T-cell (primary cell): ENCODE data around the gene POLR1B. TPM values are rescaled to one million over a fixed set of nuclear protein-coding genes. Genes with fewer than 3 reads are reported as not detected.

ENCODE experiments used
- ATAC-seq, 4 experiments: fragments of 200-7000 bp in 3 of 4; fragments of 150-1000 bp in 1 of 4; cut with Tn5 transposase; replicated peaks in 1 of 4; 1 replicate in 3 of 4; 2 replicates in 1 of 4; pipeline ENCODE4 v1.10.0; 2021; ENCODE audit warnings: moderate library complexity in 3 of 4, mild to moderate bottlenecking in 2 of 4, moderate number of reproducible peaks in 1 of 4
- CTCF ChIA-PET, 2 donors: fragments of 300-600 bp; sonication (Branson Sonifier 250); formaldehyde crosslinking; loops; one replicate each; lab custom pipeline; 2022; ENCODE audit warnings: antibody characterized with exemption in 2 of 2; lab: Charles Lee
- POLR2A ChIA-PET, 2 donors: fragments of 300-600 bp; sonication (Branson Sonifier 250); formaldehyde crosslinking; loops; one replicate each; lab custom pipeline; 2022; ENCODE audit warnings: antibody characterized with exemption in 2 of 2; lab: Charles Lee
- DNase-seq, 35 experiments: peaks; one replicate each; pipeline versions ENCODE4 v3.0.0 to v3.0.0-alpha.2; 2013 to 2023
- H3K27ac ChIP-seq: one replicate; pipeline ENCODE4 v1.5.1; 2013; ENCODE audit warnings: low read length
- H3K27me3 ChIP-seq, 2 experiments: replicated peaks in 1 of 2; 1 replicate in 1 of 2; 2 replicates in 1 of 2; pipeline versions ENCODE4 v1.6.1 to v1.7.0; 2013; ENCODE audit warnings: low read length in 1 of 2, mixed read lengths in 1 of 2; ENCODE audit not compliant: control insufficient read depth in 2 of 2, insufficient read depth in 2 of 2; ENCODE audit errors: extremely low read depth in 1 of 2
- H3K36me3 ChIP-seq, 2 donors: 1 replicate in 1 of 2; 2 replicates in 1 of 2; pipeline versions ENCODE4 v1.6.1 to v1.7.0; 2013; ENCODE audit warnings: low read length in 1 of 2; ENCODE audit not compliant: control insufficient read depth in 2 of 2, insufficient read depth in 1 of 2; ENCODE audit errors: extremely low read depth in 1 of 2
- H3K4me1 ChIP-seq, 2 experiments: 1 replicate in 1 of 2; 2 replicates in 1 of 2; pipeline versions ENCODE4 v1.6.1 to v1.7.0; 2013; ENCODE audit warnings: low read length in 2 of 2, mixed read lengths in 1 of 2; ENCODE audit not compliant: insufficient read depth in 2 of 2, control insufficient read depth in 1 of 2; ENCODE audit errors: extremely low read depth in 1 of 2
- H3K4me3 ChIP-seq, 2 donors: 1 replicate in 1 of 2; 2 replicates in 1 of 2; pipeline versions ENCODE4 v1.5.1 to v1.7.0; 2013; ENCODE audit warnings: mild to moderate bottlenecking in 2 of 2, low read length in 1 of 2, moderate library complexity in 1 of 2; ENCODE audit not compliant: control insufficient read depth in 1 of 2; ENCODE audit errors: extremely low read depth in 1 of 2
- H3K9me3 ChIP-seq: 2 replicates; pipeline ENCODE4 v1.7.0; 2013
- H3K27ac Mint-ChIP-seq, 2 donors: one replicate each; pipeline ENCODE4 v1.8.0; 2020 to 2021; ENCODE audit warnings: mild to moderate bottlenecking in 2 of 2, mixed read lengths in 2 of 2
- H3K27me3 Mint-ChIP-seq, 2 donors: one replicate each; pipeline ENCODE4 v1.8.0; 2021 to 2022; ENCODE audit warnings: mixed read lengths in 2 of 2
- H3K36me3 Mint-ChIP-seq: one replicate; pipeline ENCODE4 v1.8.0; 2021; ENCODE audit warnings: mixed read lengths
- H3K4me1 Mint-ChIP-seq, 3 donors: one replicate each; pipeline ENCODE4 v1.8.0; 2020 to 2022; ENCODE audit warnings: mixed read lengths in 3 of 3, mild to moderate bottlenecking in 1 of 3
- H3K4me3 Mint-ChIP-seq, 3 donors: one replicate each; pipeline ENCODE4 v1.8.0; 2020 to 2022; ENCODE audit warnings: mild to moderate bottlenecking in 3 of 3, mixed read lengths in 3 of 3, moderate library complexity in 3 of 3
- H3K9me3 Mint-ChIP-seq, 3 donors: one replicate each; pipeline ENCODE4 v1.8.0; 2020 to 2022; ENCODE audit warnings: mixed read lengths in 3 of 3
- WGBS: methylation state at CpG from one replicate; pipeline ENCODE4 v1.1.5; 2013; ENCODE audit warnings: missing lambda C conversion rate; ENCODE audit not compliant: insufficient coverage; 5-methylcytosine and 5-hydroxymethylcytosine counted together
- total RNA-seq, 35 experiments: library from RNA in 6 of 35; stranded (reverse) in 6 of 35; fragments of 120-200 nt in 1 of 35; gene quantifications; one replicate each; pipeline versions ENCODE4 v1.2.1 to v1.2.4 and lab custom pipeline; 2013 to 2026

POLR1B gene
- total RNA-seq, 5 donors from 2014 or later (not counting 1 experiment from before 2014, with no cell fraction given): 15.1 to 39.5 (median 35.9) TPM

DNA sequence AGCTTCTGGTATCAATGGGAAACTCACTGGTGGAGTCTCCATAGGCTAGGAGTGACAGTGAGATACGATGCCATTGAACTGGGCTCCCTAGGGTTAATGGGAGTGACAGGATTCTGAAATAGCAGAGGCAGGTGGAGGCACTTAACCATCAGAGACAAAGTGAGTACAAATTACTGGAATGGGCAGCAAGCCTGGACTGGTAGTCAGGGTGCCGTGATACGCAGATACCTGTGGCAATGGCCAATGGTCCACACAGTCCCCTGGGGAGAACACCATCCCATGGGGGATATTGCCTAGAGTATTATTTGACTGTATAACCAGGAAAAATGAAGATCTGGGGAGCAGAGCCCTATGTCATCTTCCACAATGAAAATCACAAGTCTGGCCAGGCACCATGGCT lies 59.5 kb downstream of the POLR1B start:
- H3K27me3 Mint-ChIP-seq: no peaks in the 10 kb centered on the region
- H3K27me3 ChIP-seq: no peaks in the 10 kb centered on the region
- ChIA-PET CTCF (interaction anchor here (0.7 to 4.3 kb wide), 7 partner anchors 9 to 125 kb away, joined by 3 to 38 read pairs (median 5); no protein-coding TSS in a partner anchor), POLR2A (interaction anchor here in 1 of 2 donors (0.7 kb wide), 1 partner anchor 150 kb away, joined by 4 read pairs; no protein-coding TSS in a partner anchor)
- H3K4me1 ChIP-seq: peaks cover 0 to 5% of the 10 kb centered on the region in 2 experiments
- no peak overlapping the region for H3K27ac ChIP-seq
- ATAC-seq (no peak), DNase-seq (no peak)
- no peaks in the 10 kb centered on the region for H3K36me3 Mint-ChIP-seq
- no peak overlapping the region for H3K27ac Mint-ChIP-seq
- peaks cover 0 to 5% (median 4%) of the 10 kb centered on the region in 3 donors for H3K4me1 Mint-ChIP-seq
- 100% methylated on average over 3 of the region's 3 CpGs for WGBS
- H3K36me3 ChIP-seq: no peaks in the 10 kb centered on the region
- H3K9me3 ChIP-seq: no peaks in the 10 kb centered on the region
- H3K4me3 Mint-ChIP-seq: no peak overlapping the region
- no peak overlapping the region for H3K4me3 ChIP-seq
- no peaks in the 10 kb centered on the region for H3K9me3 Mint-ChIP-seq

DNA sequence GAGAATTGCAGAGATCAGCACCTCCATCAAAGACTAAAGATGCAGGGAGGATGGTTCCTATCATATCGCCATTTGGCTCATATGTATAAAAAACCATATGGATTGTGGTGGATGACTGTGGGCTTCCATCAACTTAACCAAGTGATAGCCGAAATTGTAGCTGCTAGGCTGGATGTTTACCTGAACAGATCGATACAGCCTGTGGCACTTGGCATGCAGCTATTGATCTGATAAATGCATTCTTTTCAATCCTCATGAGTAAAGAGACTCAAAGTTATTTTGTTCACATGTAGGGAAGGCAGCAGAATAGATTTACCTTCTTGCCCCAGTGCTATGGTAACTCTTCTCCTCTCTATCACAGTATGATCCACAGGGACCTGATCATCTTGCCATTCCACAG lies 60.7 kb downstream of the POLR1B start:
- no peaks in the 10 kb centered on the region for H3K27me3 Mint-ChIP-seq
- H3K27ac Mint-ChIP-seq: no peak overlapping the region
- no peak overlapping the region for H3K27ac ChIP-seq
- ATAC-seq (no peak), DNase-seq (no peak)
- H3K36me3 ChIP-seq: no peaks in the 10 kb centered on the region
- CTCF ChIA-PET: interaction anchor here (0.9 to 1.0 kb wide), 2 partner anchors 10 to 90 kb away, joined by 3 read pairs; no protein-coding TSS in a partner anchor
- no peaks in the 10 kb centered on the region for H3K27me3 ChIP-seq
- no peaks in the 10 kb centered on the region for H3K36me3 Mint-ChIP-seq
- no peak overlapping the region for H3K4me3 Mint-ChIP-seq
- POLR2A ChIA-PET: no interaction called here
- 100% methylated on average over 2 of the region's 3 CpGs for WGBS
- peaks cover 0 to 5% (median 4%) of the 10 kb centered on the region in 3 donors for H3K4me1 Mint-ChIP-seq
- H3K9me3 Mint-ChIP-seq: no peaks in the 10 kb centered on the region
- H3K9me3 ChIP-seq: no peaks in the 10 kb centered on the region
- no peak overlapping the region for H3K4me3 ChIP-seq
- H3K4me1 ChIP-seq: peaks cover 0 to 5% of the 10 kb centered on the region in 2 experiments

DNA sequence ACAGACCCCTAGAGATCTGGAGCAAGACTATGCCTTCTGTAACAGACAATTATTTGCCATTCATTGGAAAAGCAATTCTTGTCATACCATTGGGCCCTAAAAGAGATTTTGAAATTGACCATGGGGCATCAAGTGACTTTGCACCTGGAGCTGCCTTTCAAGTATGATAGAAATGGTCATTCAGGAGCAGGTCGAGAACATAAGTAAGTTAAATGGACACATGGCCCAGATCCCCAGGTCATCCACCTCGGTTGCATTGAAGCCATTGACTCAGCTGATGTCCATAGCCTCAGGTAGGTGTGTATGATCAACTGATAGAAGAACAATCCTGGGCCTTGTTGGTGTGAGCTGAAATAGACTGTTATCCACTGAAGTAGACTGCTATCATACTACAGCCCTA lies 61.5 kb downstream of the POLR1B start:
- 86% methylated on average over 1 of the region's 2 CpGs for WGBS
- ATAC-seq: no peak
- DNase-seq: no peak

DNA sequence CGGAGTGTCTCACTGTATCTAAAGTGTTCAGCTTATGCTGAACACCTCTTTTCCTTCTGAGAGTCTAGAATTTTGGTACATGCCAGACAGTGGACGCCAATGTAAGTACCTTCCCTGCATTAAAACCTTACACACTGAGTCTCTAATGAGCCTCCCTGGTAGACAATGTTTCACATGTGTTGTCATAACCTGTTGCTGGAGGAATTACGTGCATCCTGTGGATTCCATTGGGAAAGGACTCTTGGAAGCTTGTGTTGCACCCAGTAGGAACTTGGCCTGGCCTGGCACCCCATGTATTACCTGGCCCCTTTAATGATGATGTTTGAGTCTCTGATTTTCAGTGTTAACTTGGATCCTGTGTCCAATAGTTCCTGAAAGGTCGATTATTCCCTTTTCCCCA lies 62.7 kb downstream of the POLR1B start:
- H3K4me1 Mint-ChIP-seq: peaks cover 0 to 3% (median 3%) of the 10 kb centered on the region in 3 donors
- H3K4me3 ChIP-seq: no peak overlapping the region
- peaks cover 0 to 3% of the 10 kb centered on the region in 2 experiments for H3K4me1 ChIP-seq
- ATAC-seq (no peak), DNase-seq (no peak)
- POLR2A ChIA-PET: no interaction called here
- WGBS: 80% methylated on average over 2 of the region's 4 CpGs
- H3K27me3 Mint-ChIP-seq: no peaks in the 10 kb centered on the region
- H3K9me3 ChIP-seq: no peaks in the 10 kb centered on the region
- H3K36me3 ChIP-seq: no peaks in the 10 kb centered on the region
- CTCF ChIA-PET: no interaction called here
- no peaks in the 10 kb centered on the region for H3K27me3 ChIP-seq
- H3K27ac ChIP-seq: no peak overlapping the region
- no peak overlapping the region for H3K4me3 Mint-ChIP-seq
- no peak overlapping the region for H3K27ac Mint-ChIP-seq
- H3K9me3 Mint-ChIP-seq: peaks cover 0 to 3% (median 0%) of the 10 kb centered on the region in 3 donors
- H3K36me3 Mint-ChIP-seq: no peaks in the 10 kb centered on the region

More for the DNA sequence above, 61.5 kb downstream of the POLR1B start:
- no peaks in the 10 kb centered on the region for H3K27me3 Mint-ChIP-seq
- H3K36me3 ChIP-seq: no peaks in the 10 kb centered on the region
- no peaks in the 10 kb centered on the region for H3K9me3 ChIP-seq
- H3K4me1 Mint-ChIP-seq: peaks cover 0 to 5% (median 4%) of the 10 kb centered on the region in 3 donors
- no peak overlapping the region for H3K4me3 Mint-ChIP-seq
- CTCF ChIA-PET: interaction anchor here (0.6 to 0.7 kb wide), 3 partner anchors 26 to 170 kb away, joined by 3 to 4 read pairs (median 3); partner anchors contain the start of gene RGPD8 (in 1 of the 2)
- no peak overlapping the region for H3K27ac ChIP-seq
- no peak overlapping the region for H3K27ac Mint-ChIP-seq
- H3K27me3 ChIP-seq: no peaks in the 10 kb centered on the region
- POLR2A ChIA-PET: no interaction called here
- H3K9me3 Mint-ChIP-seq: no peaks in the 10 kb centered on the region
- peaks cover 0 to 5% of the 10 kb centered on the region in 2 experiments for H3K4me1 ChIP-seq
- H3K36me3 Mint-ChIP-seq: no peaks in the 10 kb centered on the region
- no peak overlapping the region for H3K4me3 ChIP-seq

DNA sequence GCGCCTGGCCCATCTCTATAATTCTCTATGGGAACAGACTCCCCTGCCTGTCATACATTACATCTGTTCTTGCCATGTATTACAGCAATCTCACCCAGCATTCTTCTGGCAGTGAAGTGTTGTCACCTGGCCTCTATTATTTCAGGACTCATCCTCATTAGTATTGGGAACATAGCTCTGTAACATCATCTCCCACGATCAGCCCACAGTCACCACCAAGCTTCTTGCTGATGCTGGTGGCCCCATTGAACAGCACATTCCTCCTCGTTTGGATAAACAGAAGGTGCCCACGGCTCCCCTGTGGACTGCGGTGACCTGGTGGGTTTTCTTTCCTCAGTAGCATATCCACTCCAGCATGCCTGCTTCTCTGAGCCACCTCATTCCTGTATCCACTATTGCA lies 63.7 kb downstream of the POLR1B start:
- H3K4me1 ChIP-seq: no peaks in the 10 kb centered on the region
- H3K27ac Mint-ChIP-seq: no peak overlapping the region
- H3K27me3 ChIP-seq: no peaks in the 10 kb centered on the region
- no peaks in the 10 kb centered on the region for H3K4me1 Mint-ChIP-seq
- H3K27ac ChIP-seq: no peak overlapping the region
- H3K36me3 Mint-ChIP-seq: no peaks in the 10 kb centered on the region
- 88% methylated on average over 5 of the region's 5 CpGs for WGBS
- no peaks in the 10 kb centered on the region for H3K36me3 ChIP-seq
- H3K9me3 Mint-ChIP-seq: peaks cover 0 to 3% (median 0%) of the 10 kb centered on the region in 3 donors
- no peaks in the 10 kb centered on the region for H3K27me3 Mint-ChIP-seq
- ChIA-PET CTCF (no interaction called here), POLR2A (no interaction called here)
- DNase-seq: no peak
- no peak overlapping the region for H3K4me3 ChIP-seq
- H3K9me3 ChIP-seq: no peaks in the 10 kb centered on the region
- no peak overlapping the region for H3K4me3 Mint-ChIP-seq
- ATAC-seq: no peak

DNA sequence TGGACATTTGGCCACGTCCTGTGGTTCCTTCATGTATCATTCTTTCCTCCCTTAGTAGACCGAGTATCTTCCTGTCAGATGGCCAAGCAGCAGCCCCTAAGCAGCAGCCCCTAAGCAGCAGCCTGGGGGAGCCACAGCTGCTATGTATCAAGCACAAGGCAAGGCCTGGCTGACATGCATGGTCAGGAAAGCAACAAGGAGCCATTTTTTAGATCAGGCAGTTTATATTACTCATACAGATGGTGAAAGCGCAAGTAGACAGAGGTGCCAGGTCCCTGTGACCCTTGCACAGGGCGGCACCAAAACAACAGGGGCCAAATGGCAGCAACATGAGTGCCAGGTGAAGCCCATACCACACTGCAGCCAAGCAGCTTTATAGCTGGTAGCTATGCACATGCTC lies 64.3 kb downstream of the POLR1B start:
- peaks cover 0 to 3% (median 0%) of the 10 kb centered on the region in 3 donors for H3K9me3 Mint-ChIP-seq
- no peak overlapping the region for H3K4me3 Mint-ChIP-seq
- DNase-seq: no peak
- ATAC-seq: no peak
- H3K4me3 ChIP-seq: no peak overlapping the region
- H3K4me1 Mint-ChIP-seq: no peaks in the 10 kb centered on the region
- H3K4me1 ChIP-seq: no peaks in the 10 kb centered on the region
- no peak overlapping the region for H3K27ac Mint-ChIP-seq
- no peak overlapping the region for H3K27ac ChIP-seq
- H3K36me3 Mint-ChIP-seq: no peaks in the 10 kb centered on the region
- WGBS: 72% methylated on average over 3 of the region's 4 CpGs
- CTCF ChIA-PET: no interaction called here
- H3K9me3 ChIP-seq: no peaks in the 10 kb centered on the region
- H3K27me3 ChIP-seq: no peaks in the 10 kb centered on the region
- H3K36me3 ChIP-seq: no peaks in the 10 kb centered on the region
- H3K27me3 Mint-ChIP-seq: no peaks in the 10 kb centered on the region
- POLR2A ChIA-PET: interaction anchor here (0.6 to 0.8 kb wide), 3 partner anchors 9 to 290 kb away, joined by 3 to 12 read pairs (median 8); no protein-coding TSS in a partner anchor
